ENCODE data around the gene TSPOAP1.
"Not testable (repeated sequence)": the region's sequence is repeated elsewhere in the genome, so short reads cannot be mapped to it uniquely, and the experiment has no call there.

TSPOAP1 gene

GRCh38 chr17:58341136-58341860, 12.7 kb upstream of the TSPOAP1 start:
- DNase-seq (ENCODE audit: low spot score) = not testable (repeated sequence)

GRCh38 chr17:58340405-58340876, 11.8 kb upstream of the TSPOAP1 start:
- no peak for DNase-seq (ENCODE audit: low spot score)

- DNase-seq (ENCODE audit: low spot score) = no peak
Measured at GRCh38 chr17:58339755-58340404, 11.3 kb upstream of the TSPOAP1 start.

- DNase-seq (ENCODE audit: low spot score) = peak; percentile 85
Measured at GRCh38 chr17:58338841-58339754, 10.5 kb upstream of the TSPOAP1 start.

- DNase-seq (ENCODE audit: low spot score) = no peak
Measured at GRCh38 chr17:58338454-58338840, 9.9 kb upstream of the TSPOAP1 start.

- peak; percentile 86 for DNase-seq (ENCODE audit: low spot score)
Measured at GRCh38 chr17:58337600-58338453, 9.2 kb upstream of the TSPOAP1 start.

GRCh38 chr17:58337210-58337599, 8.6 kb upstream of the TSPOAP1 start:
- DNase-seq (ENCODE audit: low spot score) = no peak

- DNase-seq (ENCODE audit: low spot score) = no peak
Measured at GRCh38 chr17:58336456-58337209, 8.0 kb upstream of the TSPOAP1 start.

GRCh38 chr17:58335779-58336455, 7.3 kb upstream of the TSPOAP1 start:
- peak; percentile 83 for DNase-seq (ENCODE audit: low spot score)

GRCh38 chr17:58335061-58335731, 6.6 kb upstream of the TSPOAP1 start:
- no peak for DNase-seq (ENCODE audit: low spot score)

- DNase-seq (ENCODE audit: low spot score) = no peak
Measured at GRCh38 chr17:58334661-58335060, 6.1 kb upstream of the TSPOAP1 start.

- DNase-seq (ENCODE audit: low spot score) = no peak
Measured at GRCh38 chr17:58334256-58334655, 5.7 kb upstream of the TSPOAP1 start.

- no peak for DNase-seq (ENCODE audit: low spot score)
Measured at GRCh38 chr17:58333736-58334207, 5.2 kb upstream of the TSPOAP1 start.

- no peak for DNase-seq (ENCODE audit: low spot score)
Measured at GRCh38 chr17:58332778-58333735, 4.5 kb upstream of the TSPOAP1 start.

- no peak for DNase-seq (ENCODE audit: low spot score)
Measured at GRCh38 chr17:58331815-58332777, 3.5 kb upstream of the TSPOAP1 start.

GRCh38 chr17:58330997-58331814, 2.6 kb upstream of the TSPOAP1 start:
- DNase-seq (ENCODE audit: low spot score) = no peak

Data from SK-N-DZ (cell line).